Heart right ventricle (tissue), 16 donors: ENCODE measurements around the gene COLGALT1. TPM values are rescaled to one million over a fixed set of nuclear protein-coding genes. Genes with fewer than 3 reads are reported as not detected.
"Not testable (repeated sequence)": the region's sequence is repeated elsewhere in the genome, so short reads cannot be mapped to it uniquely, and the experiment has no call there.

Experiments used
- ATAC-seq, 8 donors: fragments of 200-7000 bp; cut with Tn5 transposase; one replicate each; pipeline ENCODE4 v1.9.1; 2020; ENCODE audit warnings: mild to moderate bottlenecking in 8 of 8, moderate library complexity in 8 of 8, moderate number of reproducible peaks in 1 of 8
- DNase-seq, 2 donors: peaks; one replicate each; pipeline ENCODE4 v3.0.0-alpha.2; 2020
- H3K27ac ChIP-seq, 10 donors: fragments of 200-600 bp; sonication (generic) in 2 of 10; one replicate each; pipeline versions ENCODE4 v1.5.0 to v1.8.0; 2020 to 2022; ENCODE audit warnings: mild to moderate bottlenecking in 3 of 10
- H3K27me3 ChIP-seq, 7 donors: fragments of 200-600 bp; one replicate each; pipeline ENCODE4 v1.8.0; 2021 to 2022; ENCODE audit warnings: mild to moderate bottlenecking in 2 of 7
- H3K36me3 ChIP-seq, 9 donors: fragments of 200-600 bp; sonication (generic) in 1 of 9; one replicate each; pipeline versions ENCODE4 v1.5.0 to v1.8.0; 2020 to 2022; ENCODE audit warnings: mild to moderate bottlenecking in 2 of 9
- H3K4me1 ChIP-seq, 9 donors: fragments of 200-600 bp; sonication (generic) in 1 of 9; one replicate each; pipeline versions ENCODE4 v1.5.0 to v1.8.0; 2020 to 2022; ENCODE audit warnings: mild to moderate bottlenecking in 4 of 9
- H3K4me3 ChIP-seq, 10 donors: fragments of 200-600 bp; sonication (generic) in 2 of 10; one replicate each; pipeline versions ENCODE4 v1.5.0 to v1.8.0; 2020 to 2022; ENCODE audit warnings: mild to moderate bottlenecking in 7 of 10, moderate library complexity in 2 of 10
- H3K9me3 ChIP-seq, 11 donors: fragments of 200-600 bp in 10 of 11; sonication (generic) in 2 of 11; one replicate each; pipeline versions ENCODE4 v1.5.0 to v1.8.0; 2013 to 2022; ENCODE audit warnings: mild to moderate bottlenecking in 2 of 11, control low read depth in 1 of 11, moderate library complexity in 1 of 11
- CTCF ChIP-seq, 9 donors: fragments of 200-600 bp; sonication (generic) in 2 of 9; IDR thresholded peaks; one replicate each; pipeline versions ENCODE4 v1.5.0 to v1.8.0; 2021 to 2022; ENCODE audit warnings: antibody characterized with exemption in 9 of 9, mild to moderate bottlenecking in 5 of 9, moderate library complexity in 1 of 9
- WGBS, 2 donors: extraction: QIAGEN DNeasy Blood & Tissue Kit; methylation state at CpG; one replicate each; pipeline ENCODE4 v1.1.7; 2013; ENCODE audit warnings: inconsistent platforms in 1 of 2; 5-methylcytosine and 5-hydroxymethylcytosine counted together
- intact Hi-C, 10 donors: fragments of 100-400 bp; cut with DNase I; formaldehyde crosslinking; loops; one replicate each; pipeline versions ENCODE4 v1.11.1 to v1.14.2; 2022
- polyA plus RNA-seq, 2 donors: library from polyadenylated mRNA; stranded (reverse); fragments of 200-250 nt; gene quantifications; one replicate each; pipeline ENCODE4 v1.2.3, GENCODE V29; 2013
- total RNA-seq, 10 donors: library from RNA; stranded (reverse); fragmentation: NEBNext Ultra II Directional in 3 of 10; extraction: Animal tissue kit (Norgen Biotek cat#: 25700) in 3 of 10; gene quantifications; one replicate each; pipeline versions ENCODE4 v1.2.1 to v1.2.4, GENCODE V29; 2021 to 2023
- donor health status: Arrhythmogenic right ventricular cardiomyopathy.
- donor health status: ischemic (EF 13 %, LVEDD 7.1; RV severe dilation, severe dysfunction).
- donor health status: healthy with polysubstance abuse.
- donor health status: DM: no; HTN: yes; CAD: no.
- donor health status: DM: no; HTN: no; CAD: no.
- donor health status: ischemic (EF 25% LVEDD 6.9; RV normal size, moderate dysfunction).
- donor health status: ischemic (EF 25% LVEDD 5.7; RV mildly dilated, moderate dysfunction).
- donor health status: healthy.
- donor health status: DM: yes; HTN: yes; CAD: no.
- donor health status: Ischemic cardiomyopathy.
- donor health status: ischemic (EF 35%, LVEDD 5.7; RV mildly dilated, moderate dysfunction).
- donor health status: nonischemic (EF 11% LVEDD 7.7; RV severe dilation, severe dysfunction).
- donor health status: DM: yes; HTN: yes; CAD: no.
- donor health status: PGD.
- donor health status: ischemic (EF 29% LVEDD 5.4; RV normal size, mild dysfunction).
- donor health status: nonischemic (EF 23%, LVEDD 6.1; RV moderate dilation, normal function).

Gene COLGALT1
- total and polyA plus RNA-seq, 12 donors, result 19.7 to 73.8 (median 29.3) TPM

GRCh38 chr19:17550076-17550667 is 5.3 kb upstream of the COLGALT1 start:
- Histone ChIP-seq H3K4me1 (peaks cover 8 to 29% (median 19%) of the 10 kb centered on the region in 9 donors), H3K27ac (no peak overlapping the region), H3K4me3 (no peak overlapping the region), H3K27me3 (no peaks in the 10 kb centered on the region), H3K9me3 (no peaks in the 10 kb centered on the region), H3K36me3 (no peaks in the 10 kb centered on the region)
- intact Hi-C loops, result no loop called here
- DNase-seq (no peak), ATAC-seq (no peak)
- WGBS, 2 donors, result 90 to 95% methylated on average over 4 of the region's 4 CpGs
- no peak for TF ChIP-seq CTCF (IDR thresholded peaks at IDR 0.05)

- intact Hi-C loops, result loop anchor here in 1 of 10 donors (1.0 kb wide), 1 partner anchor 40 kb away; no protein-coding TSS in a partner anchor
These were observed 2.7 kb upstream of the COLGALT1 start for GRCh38 chr19:17552735-17553134.

GRCh38 chr19:17553256-17553655 is 2.2 kb upstream of the COLGALT1 start:
- intact Hi-C loops, result loop anchor here in 1 of 10 donors (1.0 kb wide), 1 partner anchor 41 kb away; no protein-coding TSS in a partner anchor
- no peaks in the 10 kb centered on the region for H3K9me3 ChIP-seq
- 18 to 19% methylated on average over 7 of the region's 7 CpGs for WGBS, 2 donors
- DNase-seq, result peak; percentile 43 to 93
- TF ChIP-seq CTCF (IDR thresholded peaks at IDR 0.05), result no peak
- H3K27me3 ChIP-seq, result no peaks in the 10 kb centered on the region
- peaks cover 8 to 51% (median 36%) of the 10 kb centered on the region in 9 donors for H3K4me1 ChIP-seq
- H3K36me3 ChIP-seq, result peaks cover 0 to 12% (median 0%) of the 10 kb centered on the region in 9 donors
- ATAC-seq, result peak; percentile 54 to 85 (median 70)
- H3K27ac ChIP-seq, result peak overlapping the region in 9 of 10 donors; percentile 54 to 88 (median 74)
- H3K4me3 ChIP-seq, result no peak overlapping the region

More at GRCh38 chr19:17552735-17553134, 2.7 kb upstream of the COLGALT1 start:
- H3K4me1 ChIP-seq, result peaks cover 8 to 49% (median 36%) of the 10 kb centered on the region in 9 donors
- not testable (repeated sequence) for H3K9me3 ChIP-seq, H3K4me3 ChIP-seq, DNase-seq, H3K27me3 ChIP-seq, ATAC-seq, H3K36me3 ChIP-seq
- 97 to 98% methylated on average over 4 of the region's 4 CpGs for WGBS, 2 donors
- peak overlapping the region in 6 of 10 donors; percentile 9 to 88 (median 80) for H3K27ac ChIP-seq

- ATAC-seq, result peak in 1 of 8 donors; percentile 0
- Histone ChIP-seq H3K4me3 (peak overlapping the region in 9 of 10 donors; percentile 73 to 95 (median 87)), H3K27me3 (no peaks in the 10 kb centered on the region), H3K36me3 (peaks cover 0 to 30% (median 4%) of the 10 kb centered on the region in 9 donors), H3K9me3 (no peaks in the 10 kb centered on the region), H3K4me1 (peaks cover 8 to 68% (median 46%) of the 10 kb centered on the region in 9 donors), H3K27ac (peak overlapping the region; percentile 55 to 94 (median 91))
- no peak for TF ChIP-seq CTCF (IDR thresholded peaks at IDR 0.05)
- WGBS, 2 donors, result 13% methylated on average over 19 of the region's 19 CpGs
- intact Hi-C loops, result loop anchor here in 1 of 10 donors (5.0 kb wide), 1 partner anchor 43 kb away; the partner anchor contains the start of gene PGLS
- no peak for DNase-seq
These were observed 425 bp upstream of the COLGALT1 start for GRCh38 chr19:17554968-17555479.
